Osteoblast (primary cell): ENCODE results near the gene TXNL4A. TPM values are rescaled to one million over a fixed set of nuclear protein-coding genes. Genes with fewer than 3 reads are reported as not detected.

ENCODE experiments used
- DNase-seq: peaks from one replicate; pipeline ENCODE4 v3.0.0; 2011; ENCODE audit warnings: low spot score, mixed read lengths; ENCODE audit not compliant: insufficient read length; ENCODE audit errors: missing footprints
- H2AFZ ChIP-seq: 2 replicates; pipeline ENCODE4 v1.6.0; 2011; ENCODE audit warnings: mild to moderate bottlenecking, low read length
- H3K27ac ChIP-seq: 2 replicates; pipeline ENCODE4 v1.5.1; 2011; ENCODE audit warnings: mild to moderate bottlenecking, low read depth, low read length, moderate library complexity
- H3K27me3 ChIP-seq: 2 replicates; pipeline ENCODE4 v1.6.0; 2012; ENCODE audit warnings: mild to moderate bottlenecking, control low read depth, inconsistent platforms, low read length, moderate library complexity; ENCODE audit not compliant: insufficient read depth
- H3K36me3 ChIP-seq: 2 replicates; pipeline ENCODE4 v1.5.1; 2011; ENCODE audit warnings: mild to moderate bottlenecking, low read length, control low read depth, moderate library complexity; ENCODE audit not compliant: insufficient read depth
- H3K4me1 ChIP-seq: 2 replicates; pipeline ENCODE4 v1.5.1; 2011; ENCODE audit warnings: mild to moderate bottlenecking, low read length, control low read depth, moderate library complexity; ENCODE audit not compliant: insufficient read depth
- H3K4me2 ChIP-seq: 2 replicates; pipeline ENCODE4 v1.6.0; 2011; ENCODE audit warnings: mild to moderate bottlenecking, low read length; ENCODE audit not compliant: insufficient read depth
- H3K4me3 ChIP-seq: fragments of 200-600 bp; sonication (generic); 3 replicates; pipeline ENCODE4 v1.5.1; 2012; ENCODE audit warnings: mild to moderate bottlenecking, low read length, inconsistent platforms; ENCODE audit not compliant: insufficient read depth
- H3K79me2 ChIP-seq: 2 replicates; pipeline ENCODE4 v1.6.0; 2012; ENCODE audit warnings: mild to moderate bottlenecking, low read length, control low read depth, inconsistent platforms; ENCODE audit not compliant: insufficient read depth
- H3K9me3 ChIP-seq: 2 replicates; pipeline ENCODE4 v1.5.1; 2011; ENCODE audit warnings: low read depth, low read length, control low read depth
- H4K20me1 ChIP-seq: 2 replicates; pipeline ENCODE4 v1.6.0; 2012; ENCODE audit warnings: mild to moderate bottlenecking, low read length, control low read depth; ENCODE audit not compliant: insufficient read depth
- CTCF ChIP-seq: IDR thresholded peaks from 2 replicates; pipeline ENCODE4 v1.5.1; 2011; ENCODE audit warnings: mild to moderate bottlenecking, low read depth, low read length, moderate library complexity; ENCODE audit errors: extremely low read depth
- total RNA-seq: library from RNA; depleted of rRNA; stranded (reverse); fragments of >200 nt; gene quantifications from 2 replicates; pipeline ENCODE4 v1.2.3, GENCODE V29; 2012

TXNL4A gene
- total RNA-seq, 1 donor: 54.6 TPM

DNA sequence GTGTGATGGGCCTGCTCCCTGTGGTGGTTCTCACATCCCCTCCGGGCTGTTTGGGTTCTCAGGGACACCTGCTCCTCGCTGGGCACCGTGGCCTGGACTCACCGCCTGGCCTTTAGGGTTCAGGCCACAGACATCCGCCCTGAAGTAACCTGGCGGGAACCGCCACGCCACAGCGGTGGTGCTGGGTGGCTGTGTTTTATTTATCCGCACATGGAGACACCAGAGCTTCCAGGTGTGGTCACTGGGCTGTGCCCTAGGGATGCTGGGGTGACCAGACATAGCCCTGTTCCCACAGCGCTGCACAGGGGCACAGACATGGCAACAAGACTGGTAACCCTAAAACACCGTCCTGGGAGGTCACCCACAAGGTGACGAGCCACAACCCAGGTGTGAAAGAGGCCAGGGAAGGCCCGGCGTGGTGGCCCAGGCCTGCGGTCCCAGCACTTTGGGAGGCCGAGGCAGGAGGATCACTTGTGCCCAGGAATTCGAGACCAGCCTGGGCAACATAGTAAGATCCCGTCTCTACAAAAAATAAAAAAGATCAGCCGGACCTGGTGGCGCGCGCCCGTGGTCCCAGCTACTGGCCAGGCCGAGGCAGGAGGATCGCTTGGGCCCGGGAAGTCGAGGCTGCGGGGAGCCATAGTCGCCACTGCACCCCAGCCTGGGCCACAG lies 24.6 kb downstream of the TXNL4A start:
- Histone ChIP-seq H3K79me2 (peaks cover 18% of the 10 kb centered on the region), H3K4me1 (peaks cover 44% of the 10 kb centered on the region), H3K4me2 (peak overlapping the region; percentile 86), H3K27ac (no peak overlapping the region), H3K36me3 (peaks cover 12% of the 10 kb centered on the region), H3K4me3 (peak overlapping the region; percentile 82), H3K9me3 (no peaks in the 10 kb centered on the region), H2AFZ (no peak overlapping the region), H4K20me1 (peaks cover 4% of the 10 kb centered on the region), H3K27me3 (no peaks in the 10 kb centered on the region)
- no peak for DNase-seq
- no peak for TF ChIP-seq CTCF

DNA sequence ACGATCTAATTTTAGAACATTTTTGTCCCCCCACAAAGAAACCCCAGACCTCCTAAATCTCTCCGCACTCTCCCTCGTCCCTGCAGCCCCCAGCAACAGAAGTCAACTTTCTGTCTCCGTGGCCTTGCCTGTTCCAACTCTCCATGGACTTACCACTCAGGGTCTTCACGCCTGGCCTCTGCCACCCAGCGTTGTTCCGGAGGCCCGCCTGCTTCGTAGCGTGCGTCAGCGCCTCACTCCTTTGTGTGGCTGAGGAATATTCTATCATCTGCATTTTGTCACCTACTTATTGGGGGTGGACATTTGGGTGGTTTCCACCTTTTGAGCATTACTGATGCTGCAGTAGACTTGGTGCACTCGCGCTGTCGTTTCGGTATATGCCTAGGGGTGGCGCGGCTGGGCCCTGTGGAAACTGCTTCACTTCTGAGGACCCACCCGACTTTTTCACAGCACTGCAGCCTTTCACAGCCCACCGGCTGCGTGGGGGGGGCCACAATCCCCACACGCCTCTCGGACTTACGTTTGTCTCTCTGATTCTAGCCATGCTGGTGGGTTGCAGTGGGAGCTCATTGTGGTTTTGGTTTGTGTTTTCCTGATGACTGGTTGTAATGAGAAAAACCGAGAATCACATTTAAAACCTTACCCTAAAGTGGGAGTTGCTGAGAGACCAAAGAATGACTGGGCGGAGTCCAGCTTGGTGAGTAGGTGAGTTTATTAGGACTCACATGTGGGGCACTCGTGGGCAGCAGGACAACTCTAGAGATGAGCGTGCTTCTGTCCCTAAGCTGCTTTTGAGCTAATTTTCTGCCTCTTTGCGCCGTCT lies 25.3 kb downstream of the TXNL4A start:
- peaks cover 44% of the 10 kb centered on the region for H3K4me1 ChIP-seq
- no peak overlapping the region for H2AFZ ChIP-seq
- peaks cover 4% of the 10 kb centered on the region for H4K20me1 ChIP-seq
- peaks cover 10% of the 10 kb centered on the region for H3K36me3 ChIP-seq
- peak overlapping the region; percentile 56 for H3K4me2 ChIP-seq
- H3K27ac ChIP-seq: peak overlapping the region; percentile 83
- no peaks in the 10 kb centered on the region for H3K9me3 ChIP-seq
- H3K79me2 ChIP-seq: peaks cover 18% of the 10 kb centered on the region
- no peak for TF ChIP-seq CTCF
- H3K27me3 ChIP-seq: no peaks in the 10 kb centered on the region
- no peak for DNase-seq
- H3K4me3 ChIP-seq: no peak overlapping the region

DNA sequence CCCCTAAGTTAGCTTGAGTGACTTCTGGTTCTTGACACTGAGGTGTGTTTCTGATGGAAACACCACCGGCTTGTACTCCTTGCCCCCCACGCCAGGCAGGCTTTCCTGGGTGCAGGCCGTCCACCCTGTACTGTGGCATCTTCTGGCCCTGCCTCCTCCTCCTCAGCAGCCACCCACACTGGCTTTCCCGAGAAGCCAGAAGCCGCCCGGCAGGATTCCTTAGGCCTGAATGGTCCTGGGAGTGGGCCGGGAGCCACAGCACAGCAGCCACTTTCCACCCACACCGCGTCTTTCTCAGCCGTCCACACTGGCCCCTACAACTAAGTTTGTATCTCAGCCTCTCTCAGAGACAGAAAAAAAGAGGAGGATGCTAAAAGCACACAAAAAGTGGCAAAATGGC lies 26.1 kb downstream of the TXNL4A start:
- DNase-seq: peak; percentile 98
- Histone ChIP-seq H3K36me3 (peaks cover 2% of the 10 kb centered on the region), H3K79me2 (peaks cover 16% of the 10 kb centered on the region), H3K4me1 (peaks cover 44% of the 10 kb centered on the region), H3K4me2 (peak overlapping the region; percentile 56), H2AFZ (peak overlapping the region; percentile 62), H4K20me1 (no peaks in the 10 kb centered on the region), H3K27ac (peak overlapping the region; percentile 83), H3K9me3 (no peaks in the 10 kb centered on the region), H3K4me3 (peak overlapping the region; percentile 37), H3K27me3 (no peaks in the 10 kb centered on the region)
- no peak for TF ChIP-seq CTCF
